SU-DHL-6 (cell line): ENCODE results near the gene FIBCD1.

Experiments used
- H2AFZ ChIP-seq: fragments of 200-600 bp; sonication (generic); 2 replicates; pipeline ENCODE4 v1.6.1; 2014; ENCODE audit warnings: low read depth, mild to moderate bottlenecking, moderate library complexity, mixed read lengths, antibody characterized with exemption, low read length; ENCODE audit not compliant: severe bottlenecking
- H3F3A ChIP-seq: fragments of 200-600 bp; shearing (Covaris generic); 2 replicates; pipeline ENCODE4 v1.6.0; 2016; ENCODE audit warnings: antibody characterized with exemption, mild to moderate bottlenecking; ENCODE audit not compliant: insufficient read depth
- H3K27ac ChIP-seq: fragments of 200-600 bp; sonication (generic); 2 replicates; pipeline ENCODE4 v1.5.1; 2016; ENCODE audit warnings: low read depth, mild to moderate bottlenecking, low read length, moderate library complexity, mixed read lengths
- H3K27me3 ChIP-seq: fragments of 200-600 bp; sonication (generic), shearing (Covaris generic); 2 replicates; pipeline ENCODE4 v1.6.0; 2014; ENCODE audit warnings: mild to moderate bottlenecking, low read length
- H3K36me3 ChIP-seq: fragments of 200-600 bp; sonication (generic); 2 replicates; pipeline ENCODE4 v1.6.1; 2014; ENCODE audit warnings: mild to moderate bottlenecking, low read length, mixed read lengths
- H3K4me2 ChIP-seq: fragments of 300-600, 200-600 bp; shearing (Covaris generic), sonication (generic); 2 replicates; pipeline ENCODE4 v1.6.0; 2014; ENCODE audit warnings: low read length, low read depth, mild to moderate bottlenecking; ENCODE audit not compliant: poor library complexity, severe bottlenecking
- H3K4me3 ChIP-seq: fragments of 200-600 bp; sonication (generic); 2 replicates; pipeline ENCODE4 v1.5.1; 2014; ENCODE audit warnings: antibody characterized with exemption, low read length, mild to moderate bottlenecking, mixed read lengths; ENCODE audit not compliant: insufficient read depth, poor library complexity, severe bottlenecking
- H3K79me2 ChIP-seq: fragments of 200-600 bp; sonication (generic); 2 replicates; pipeline ENCODE4 v1.6.1; 2014; ENCODE audit warnings: mild to moderate bottlenecking, low read length, moderate library complexity; ENCODE audit not compliant: insufficient read depth
- H3K9ac ChIP-seq: fragments of 200-600 bp; sonication (generic); 2 replicates; pipeline ENCODE4 v1.7.0; 2014; ENCODE audit warnings: mild to moderate bottlenecking, low read length
- H3K9me2 ChIP-seq: fragments of 200-600 bp; sonication (generic); replicated peaks from 2 replicates; pipeline ENCODE4 v1.6.1; 2014; ENCODE audit warnings: low read length; ENCODE audit not compliant: insufficient read depth
- H3K9me3 ChIP-seq: fragments of 200-600 bp; sonication (generic); 2 replicates; pipeline ENCODE4 v1.6.1; 2014; ENCODE audit warnings: low read length, mixed read lengths; ENCODE audit not compliant: insufficient read depth
- H4K20me1 ChIP-seq: fragments of 200-600 bp; sonication (generic); 2 replicates; pipeline ENCODE4 v1.6.1; 2014; ENCODE audit warnings: low read depth, mild to moderate bottlenecking, antibody characterized with exemption, low read length, moderate library complexity, mixed read lengths
- CTCF ChIP-seq: fragments of 200-600 bp; sonication (generic); IDR thresholded peaks from one replicate; pipeline ENCODE4 v1.5.1; 2017; ENCODE audit warnings: antibody characterized with exemption, mild to moderate bottlenecking, low read length, moderate library complexity; ENCODE audit not compliant: insufficient read depth, poor library complexity, severe bottlenecking
- EZH2phosphoT487 ChIP-seq: fragments of 200-600 bp; sonication (generic), shearing (Covaris generic); conservative IDR thresholded peaks from 2 replicates; pipeline ENCODE4 v1.6.1; 2018; ENCODE audit warnings: mild to moderate bottlenecking, antibody characterized with exemption, low read length, moderate library complexity, mixed read lengths

The FIBCD1 gene

DNA sequence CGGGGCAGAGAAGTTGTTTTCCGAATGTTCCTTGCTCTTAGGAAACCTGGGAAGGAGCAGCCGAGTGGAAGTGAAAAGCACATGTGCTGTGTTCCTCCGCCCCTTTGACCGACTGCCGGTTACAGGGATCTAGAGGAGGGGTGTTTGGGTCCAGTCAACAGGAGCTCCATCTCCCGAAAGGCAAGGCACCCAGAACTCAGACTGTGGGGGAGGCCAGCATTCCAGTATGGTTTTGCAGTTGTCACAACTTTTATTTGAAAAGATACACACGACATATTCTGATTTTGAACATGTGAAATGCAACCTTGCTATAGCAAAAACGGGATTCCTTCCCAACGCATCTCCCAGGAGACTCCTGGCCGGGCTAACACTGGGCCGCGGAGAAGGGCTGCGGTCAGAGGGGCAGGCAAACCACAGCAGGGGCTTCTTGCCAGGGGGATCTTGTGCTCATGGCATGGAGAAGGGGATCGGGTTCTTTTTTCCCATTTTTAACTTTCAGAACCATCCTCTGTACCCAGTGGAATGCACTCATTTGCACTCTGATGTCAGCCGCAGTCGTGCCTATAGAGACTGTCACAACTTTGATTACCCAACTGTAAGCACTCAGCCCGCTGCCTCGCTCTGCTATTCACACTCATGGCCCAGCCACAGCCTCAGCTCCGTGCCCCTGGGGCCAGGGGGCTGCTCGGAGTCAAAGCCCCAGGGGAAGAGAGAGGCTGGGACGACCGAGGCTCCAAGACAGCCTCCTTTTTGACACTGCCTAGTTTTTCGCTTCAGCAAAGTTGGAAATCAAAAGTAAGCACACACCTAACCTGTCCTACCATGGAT is 46.4 kb downstream of the FIBCD1 start:
- no peaks in the 10 kb centered on the region for H3K79me2 ChIP-seq
- H3K4me2 ChIP-seq: no peak overlapping the region
- no peak overlapping the region for H2AFZ ChIP-seq
- no peak overlapping the region for H3K9ac ChIP-seq
- H3K36me3 ChIP-seq: no peaks in the 10 kb centered on the region
- no peaks in the 10 kb centered on the region for H3K9me3 ChIP-seq
- no peaks in the 10 kb centered on the region for H3F3A ChIP-seq
- no peak overlapping the region for H3K4me3 ChIP-seq
- no peak overlapping the region for H3K27ac ChIP-seq
- no peaks in the 10 kb centered on the region for H3K27me3 ChIP-seq
- H4K20me1 ChIP-seq: no peaks in the 10 kb centered on the region
- no peaks in the 10 kb centered on the region for H3K9me2 ChIP-seq
- TF ChIP-seq EZH2phosphoT487 (no peak), CTCF (no peak)

DNA sequence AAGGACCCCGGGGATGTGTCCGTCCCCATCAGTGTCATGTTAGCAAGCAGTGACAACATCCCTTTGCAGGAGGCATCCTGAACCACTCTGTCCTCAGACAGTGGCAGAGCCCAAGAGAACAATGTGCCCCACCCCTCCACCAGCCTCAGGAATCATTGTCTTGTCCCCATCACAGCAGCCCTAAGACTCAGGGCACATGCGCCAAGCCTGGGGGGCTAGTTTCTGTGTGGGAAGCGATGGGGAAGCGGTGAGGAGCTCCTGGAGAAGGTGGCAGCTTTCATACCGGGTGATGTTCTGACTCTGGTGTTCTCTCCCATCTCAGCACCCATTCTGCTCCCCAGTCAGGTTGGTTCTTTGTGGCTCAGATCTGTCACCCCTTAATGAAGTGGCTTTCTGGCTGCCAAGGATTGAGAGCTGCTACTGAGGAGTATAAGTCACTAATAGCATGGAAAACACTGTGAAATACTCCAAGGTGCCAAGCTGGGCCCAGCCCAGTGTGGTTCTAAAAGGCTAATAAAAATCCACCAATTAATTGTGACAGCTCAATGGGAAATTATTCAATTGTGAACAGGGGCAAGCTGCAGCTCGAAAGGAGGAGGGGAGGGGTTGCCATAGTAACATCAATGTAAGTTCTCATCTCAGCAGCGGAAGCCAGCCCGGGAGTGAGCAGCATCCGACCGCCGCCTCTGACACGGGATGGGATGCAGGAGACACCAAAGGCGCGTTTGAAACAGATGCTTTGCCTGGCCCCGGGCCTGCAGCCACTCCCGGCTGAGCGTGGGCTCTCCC is 47.2 kb downstream of the FIBCD1 start:
- no peak overlapping the region for H2AFZ ChIP-seq
- no peaks in the 10 kb centered on the region for H4K20me1 ChIP-seq
- no peaks in the 10 kb centered on the region for H3K79me2 ChIP-seq
- no peaks in the 10 kb centered on the region for H3K9me2 ChIP-seq
- no peak overlapping the region for H3K4me2 ChIP-seq
- no peak for TF ChIP-seq CTCF
- no peak for TF ChIP-seq EZH2phosphoT487
- H3K36me3 ChIP-seq: no peaks in the 10 kb centered on the region
- H3F3A ChIP-seq: no peaks in the 10 kb centered on the region
- no peak overlapping the region for H3K27ac ChIP-seq
- no peaks in the 10 kb centered on the region for H3K9me3 ChIP-seq
- H3K9ac ChIP-seq: no peak overlapping the region
- no peak overlapping the region for H3K4me3 ChIP-seq
- H3K27me3 ChIP-seq: no peaks in the 10 kb centered on the region

- Histone ChIP-seq H3K4me3 (no peak overlapping the region), H3K4me2 (no peak overlapping the region), H3K27ac (no peak overlapping the region), H3K9me3 (no peaks in the 10 kb centered on the region), H3K36me3 (no peaks in the 10 kb centered on the region), H2AFZ (no peak overlapping the region), H3K27me3 (no peaks in the 10 kb centered on the region), H3F3A (no peaks in the 10 kb centered on the region), H3K9ac (no peak overlapping the region), H4K20me1 (no peaks in the 10 kb centered on the region), H3K9me2 (no peaks in the 10 kb centered on the region), H3K79me2 (no peaks in the 10 kb centered on the region)
- TF ChIP-seq CTCF (no peak), EZH2phosphoT487 (no peak)
Observed at GRCh38 chr9:130890870-130891687, 48.0 kb downstream of the FIBCD1 start.
